ENCODE measurements around the gene PDIA6.

Gene PDIA6

DNA sequence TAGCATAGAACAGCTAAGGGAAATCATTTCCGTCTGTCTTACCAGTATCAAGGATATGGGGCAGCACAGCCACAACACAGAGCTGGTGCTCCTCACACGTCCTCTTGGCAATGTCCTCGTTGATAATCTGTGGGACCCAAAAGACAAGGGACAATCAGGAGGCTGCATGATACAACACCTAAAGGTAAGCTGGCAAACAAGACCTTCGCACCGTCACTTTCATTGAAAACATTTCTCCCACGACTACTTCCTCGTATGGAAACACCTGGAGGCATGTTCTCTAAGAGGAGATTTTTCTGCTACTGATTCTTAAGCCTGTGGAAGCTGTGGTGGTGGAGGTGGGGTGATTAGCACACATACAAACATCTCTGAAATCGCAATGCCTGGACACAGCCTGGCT, 23.7 kb downstream of the PDIA6 start:
- no peak for DNase-seq (ENCODE audit: low read depth)
- TF ChIP-seq, protein P1, sequence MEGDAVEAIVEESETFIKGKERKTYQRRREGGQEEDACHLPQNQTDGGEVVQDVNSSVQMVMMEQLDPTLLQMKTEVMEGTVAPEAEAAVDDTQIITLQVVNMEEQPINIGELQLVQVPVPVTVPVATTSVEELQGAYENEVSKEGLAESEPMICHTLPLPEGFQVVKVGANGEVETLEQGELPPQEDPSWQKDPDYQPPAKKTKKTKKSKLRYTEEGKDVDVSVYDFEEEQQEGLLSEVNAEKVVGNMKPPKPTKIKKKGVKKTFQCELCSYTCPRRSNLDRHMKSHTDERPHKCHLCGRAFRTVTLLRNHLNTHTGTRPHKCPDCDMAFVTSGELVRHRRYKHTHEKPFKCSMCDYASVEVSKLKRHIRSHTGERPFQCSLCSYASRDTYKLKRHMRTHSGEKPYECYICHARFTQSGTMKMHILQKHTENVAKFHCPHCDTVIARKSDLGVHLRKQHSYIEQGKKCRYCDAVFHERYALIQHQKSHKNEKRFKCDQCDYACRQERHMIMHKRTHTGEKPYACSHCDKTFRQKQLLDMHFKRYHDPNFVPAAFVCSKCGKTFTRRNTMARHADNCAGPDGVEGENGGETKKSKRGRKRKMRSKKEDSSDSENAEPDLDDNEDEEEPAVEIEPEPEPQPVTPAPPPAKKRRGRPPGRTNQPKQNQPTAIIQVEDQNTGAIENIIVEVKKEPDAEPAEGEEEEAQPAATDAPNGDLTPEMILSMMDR (IDR thresholded peaks at IDR 0.05; ENCODE audit: low read length, missing control alignments): no peak
- no peak overlapping the region for H3K4me3 ChIP-seq (replicated peaks; ENCODE audit: low read depth, low read length)

DNA sequence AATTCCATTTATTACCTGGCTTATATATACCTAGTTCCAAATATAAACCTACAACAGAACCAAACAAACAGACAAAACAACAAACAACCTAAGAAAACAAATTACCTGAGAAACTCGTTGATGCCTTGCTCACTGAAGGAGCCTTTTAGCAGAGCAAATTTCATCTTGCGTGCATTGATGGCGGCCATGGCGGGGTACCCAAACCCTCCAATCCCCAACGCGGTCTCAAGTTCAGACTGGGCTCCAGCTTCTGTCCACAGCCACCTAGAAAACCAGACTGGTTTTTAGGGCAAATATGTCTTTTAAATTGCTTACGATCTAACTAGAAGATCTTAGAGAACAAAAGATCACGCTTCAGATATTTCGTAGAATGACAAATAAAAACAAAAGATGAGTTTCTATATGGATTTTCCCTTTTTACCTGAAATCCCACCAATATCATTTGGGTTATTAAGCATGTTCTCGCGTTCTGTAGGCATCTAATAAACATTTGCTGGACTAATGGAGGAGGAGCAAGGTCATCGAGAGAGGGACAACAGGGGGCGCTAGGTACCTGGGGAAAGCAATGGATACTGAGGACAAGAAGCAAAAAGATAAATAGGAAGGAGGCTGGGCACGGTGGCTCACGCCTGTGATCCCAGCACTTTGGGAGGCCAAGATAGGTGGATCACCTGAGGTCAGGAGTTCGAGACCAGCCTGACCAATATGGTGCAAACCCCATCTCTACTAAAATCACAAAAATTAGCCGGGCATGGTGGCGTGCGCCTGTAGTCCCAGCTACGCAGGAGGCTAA, 25.2 kb downstream of the PDIA6 start:
- DNase-seq (ENCODE audit: low read depth): no peak
- H3K4me3 ChIP-seq (replicated peaks; ENCODE audit: low read depth, low read length): no peak overlapping the region
- TF ChIP-seq, protein P1 (IDR thresholded peaks at IDR 0.05; ENCODE audit: low read length, missing control alignments): peak; percentile 29

GRCh38 chr2:10786240-10786982, 26.2 kb downstream of the PDIA6 start:
- DNase-seq (ENCODE audit: low read depth): no peak
- TF ChIP-seq, protein P1 (IDR thresholded peaks at IDR 0.05; ENCODE audit: low read length, missing control alignments): no peak
- no peak overlapping the region for H3K4me3 ChIP-seq (replicated peaks; ENCODE audit: low read depth, low read length)

GRCh38 chr2:10785260-10785659, 27.3 kb downstream of the PDIA6 start:
- DNase-seq (ENCODE audit: low read depth): no peak
- no peak overlapping the region for H3K4me3 ChIP-seq (replicated peaks; ENCODE audit: low read depth, low read length)
- TF ChIP-seq, protein P1 (IDR thresholded peaks at IDR 0.05; ENCODE audit: low read length, missing control alignments): no peak

DNA sequence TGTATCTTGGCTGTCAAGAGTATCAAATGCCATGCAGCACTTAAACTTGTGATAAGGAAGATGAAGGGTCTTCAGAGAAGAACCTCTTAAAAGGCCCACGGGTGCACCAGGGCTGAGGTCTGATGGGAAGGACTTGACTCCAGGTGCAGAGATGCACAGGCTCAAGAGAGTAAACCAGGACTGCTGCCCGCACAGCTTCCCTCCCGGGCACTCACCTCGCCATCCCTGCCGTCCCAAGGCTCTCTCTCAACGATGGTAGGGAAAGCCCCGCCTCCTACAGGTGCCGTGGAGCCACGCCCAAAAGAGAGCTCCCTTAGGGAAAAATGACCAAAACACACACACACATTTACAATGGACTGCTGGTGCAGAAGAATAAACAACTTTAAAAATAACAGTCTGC, 27.9 kb downstream of the PDIA6 start:
- H3K4me3 ChIP-seq (replicated peaks; ENCODE audit: low read depth, low read length): no peak overlapping the region
- no peak for DNase-seq (ENCODE audit: low read depth)
- TF ChIP-seq, protein P1 (IDR thresholded peaks at IDR 0.05; ENCODE audit: low read length, missing control alignments): no peak

- DNase-seq (ENCODE audit: low read depth): no peak
- TF ChIP-seq, protein P1 (IDR thresholded peaks at IDR 0.05; ENCODE audit: low read length, missing control alignments): no peak
- no peak overlapping the region for H3K4me3 ChIP-seq (replicated peaks; ENCODE audit: low read depth, low read length)
Observed at GRCh38 chr2:10783421-10783820, 29.2 kb downstream of the PDIA6 start.
